Measurements from ENCODE around the gene CIC.
"Not testable (repeated sequence)": the region's sequence is repeated elsewhere in the genome, so short reads cannot be mapped to it uniquely, and the experiment has no call there.

The CIC gene

GRCh38 chr19:42315024-42315423, 46.0 kb downstream of the CIC start:
- no peak for DNase-seq

DNA sequence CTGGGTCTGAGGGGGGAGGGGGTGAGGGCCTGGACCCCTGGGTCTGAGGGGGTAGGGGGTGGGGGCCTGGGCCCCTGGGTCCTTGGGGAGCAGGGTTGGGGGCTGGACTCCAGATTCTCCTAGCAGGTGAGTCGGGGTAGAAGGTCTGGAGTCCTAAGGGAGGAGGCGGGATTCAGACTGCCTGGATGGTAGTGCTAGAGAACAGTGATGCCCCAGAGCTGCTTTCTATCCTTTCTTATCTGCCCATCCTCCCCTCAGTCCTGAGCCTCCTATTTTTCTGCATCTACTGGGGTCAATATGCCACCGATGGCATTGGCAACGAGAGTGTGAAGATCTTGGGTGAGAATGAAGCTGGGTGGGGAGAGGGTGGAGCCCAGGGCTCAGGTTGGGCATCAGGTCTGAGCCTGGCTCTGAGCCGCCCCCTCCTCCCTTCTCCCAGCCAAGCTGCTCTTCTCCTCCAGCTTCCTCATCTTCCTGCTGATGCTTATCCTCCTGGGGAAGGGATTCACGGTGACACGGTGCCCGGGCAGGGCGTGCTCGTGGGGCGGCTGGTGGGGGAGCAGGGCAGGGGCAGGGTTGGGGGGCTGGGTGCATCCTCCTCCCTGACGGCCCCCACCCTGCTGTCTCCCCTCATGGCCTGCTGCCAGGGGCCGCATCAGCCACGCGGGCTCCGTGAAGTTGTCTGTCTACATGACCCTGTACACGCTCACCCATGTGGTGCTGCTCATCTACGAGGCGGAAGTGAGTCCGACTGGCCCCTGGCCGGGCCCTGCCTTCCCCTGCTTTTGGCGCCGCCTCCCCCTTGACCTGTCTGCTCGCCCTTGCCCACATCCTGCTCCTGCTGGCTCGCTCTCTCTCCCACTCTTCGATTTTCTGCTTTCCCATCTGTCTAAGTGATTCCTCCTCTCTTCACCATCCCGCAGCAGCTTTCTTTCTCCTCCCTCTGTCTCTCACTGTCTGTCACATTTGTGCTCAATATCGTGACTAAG, 47.5 kb downstream of the CIC start:
- DNase-seq = no peak

DNA sequence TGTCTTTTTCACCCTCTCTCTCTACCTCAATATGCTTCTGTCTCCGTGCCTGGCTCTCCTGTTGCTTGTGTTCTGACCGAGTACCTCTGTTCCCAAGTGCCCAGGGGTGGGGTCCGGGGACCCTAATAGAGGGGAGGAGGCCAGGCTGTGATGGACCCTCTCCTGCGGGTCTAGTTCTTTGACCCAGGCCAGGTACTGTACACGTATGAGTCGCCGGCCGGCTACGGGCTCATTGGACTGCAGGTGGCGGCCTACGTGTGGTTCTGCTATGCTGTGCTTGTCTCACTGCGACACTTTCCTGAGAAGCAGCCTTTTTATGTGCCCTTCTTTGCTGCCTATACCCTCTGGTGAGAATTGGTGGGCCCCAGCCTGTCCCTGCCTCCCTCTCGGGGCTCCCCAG, 48.5 kb downstream of the CIC start:
- DNase-seq = no peak

GRCh38 chr19:42322305-42322704, 53.3 kb downstream of the CIC start:
- DNase-seq = no peak

DNA sequence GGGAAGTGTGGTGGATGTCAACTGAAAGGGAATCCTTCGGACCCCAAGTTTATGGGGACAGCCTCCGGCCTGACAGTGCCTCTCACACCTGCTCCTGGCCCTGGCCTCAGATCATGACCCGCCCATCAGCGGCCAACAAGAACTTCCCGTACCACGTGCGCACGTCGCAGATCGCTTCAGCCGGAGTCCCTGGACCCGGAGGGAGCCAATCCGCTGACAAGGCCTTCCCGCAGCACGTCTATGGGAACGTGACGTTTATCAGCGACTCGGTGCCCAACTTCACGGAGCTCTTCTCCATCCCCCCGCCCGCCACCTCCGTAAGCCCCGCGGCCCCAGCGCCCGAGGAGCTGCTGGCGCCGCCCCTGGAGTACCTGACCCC, 54.4 kb downstream of the CIC start:
- no peak for DNase-seq

- DNase-seq = no peak
Observed at GRCh38 chr19:42323852-42324654, 55.0 kb downstream of the CIC start.

GRCh38 chr19:42324655-42325307, 55.7 kb downstream of the CIC start:
- DNase-seq = no peak

GRCh38 chr19:42325308-42325895, 56.4 kb downstream of the CIC start, which contains the start of gene MEGF8:
Gene MEGF8, plus strand, starts transcription at chr19:42325635. Its CDS starts 609 bp downstream, at chr19:42326244.
- DNase-seq = peak; percentile 99

GRCh38 chr19:42325896-42326771, 57.1 kb downstream of the CIC start:
- DNase-seq = no peak

DNA sequence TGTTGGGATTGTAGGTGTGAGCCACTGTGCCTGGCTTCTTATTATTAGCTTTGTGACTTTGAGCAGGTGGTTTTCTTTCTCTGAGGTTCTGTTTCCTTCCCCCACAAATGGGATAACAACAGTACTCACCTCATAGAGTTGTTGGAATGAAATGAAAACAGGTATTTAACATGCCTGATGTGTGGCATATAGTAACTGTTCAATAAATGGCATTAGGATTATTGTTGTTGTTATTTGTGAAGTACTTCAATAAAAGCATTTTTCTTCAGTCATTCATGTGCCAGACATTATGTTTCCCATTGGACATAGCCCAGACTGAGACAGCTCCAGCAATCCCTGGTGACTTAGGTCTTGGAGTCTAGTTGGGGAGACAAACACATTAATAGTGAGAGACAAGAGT, 57.9 kb downstream of the CIC start:
- no peak for DNase-seq

DNA sequence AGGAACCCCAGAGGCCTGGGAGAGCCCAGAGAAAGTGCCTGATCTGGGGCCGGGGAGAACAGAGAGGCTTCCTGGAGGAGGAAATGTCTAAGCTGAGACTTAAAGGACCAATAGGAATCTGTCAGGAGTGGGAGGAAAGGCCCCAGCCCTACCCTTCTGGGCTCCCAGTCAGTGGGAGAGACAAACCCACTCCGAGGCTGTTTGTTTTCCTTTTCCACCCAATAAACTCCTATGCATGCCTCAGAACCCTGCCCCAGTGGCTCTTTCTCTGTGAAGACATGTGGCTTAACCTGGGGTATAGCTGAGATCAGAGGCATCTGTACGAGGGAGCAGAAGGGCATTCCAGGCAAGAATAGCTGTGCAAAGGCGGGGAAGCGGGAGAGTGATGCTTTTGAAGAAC, 58.3 kb downstream of the CIC start:
- no peak for DNase-seq

DNA sequence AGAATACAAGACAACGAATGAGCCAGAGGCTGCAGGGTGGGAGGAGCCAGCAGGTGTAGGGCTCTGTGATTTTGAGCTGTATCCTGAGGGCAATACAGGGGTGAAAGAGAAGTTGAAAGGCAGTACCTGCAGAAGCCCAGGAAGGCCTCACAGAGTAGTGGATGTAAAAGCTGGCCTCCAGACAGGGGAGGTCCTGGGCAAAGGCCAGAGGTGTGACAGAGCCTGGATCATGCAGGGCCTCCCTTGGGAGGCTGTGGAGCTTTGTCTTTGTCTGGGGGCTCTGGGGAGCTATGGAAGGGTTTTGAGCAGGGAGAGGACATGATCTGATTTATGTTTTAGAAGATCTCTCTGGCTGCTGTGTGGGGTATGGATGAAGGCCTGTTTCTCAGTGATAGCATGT, 59.1 kb downstream of the CIC start:
- no peak for DNase-seq

GRCh38 chr19:42328854-42329253, 59.8 kb downstream of the CIC start:
- DNase-seq = no peak

DNA sequence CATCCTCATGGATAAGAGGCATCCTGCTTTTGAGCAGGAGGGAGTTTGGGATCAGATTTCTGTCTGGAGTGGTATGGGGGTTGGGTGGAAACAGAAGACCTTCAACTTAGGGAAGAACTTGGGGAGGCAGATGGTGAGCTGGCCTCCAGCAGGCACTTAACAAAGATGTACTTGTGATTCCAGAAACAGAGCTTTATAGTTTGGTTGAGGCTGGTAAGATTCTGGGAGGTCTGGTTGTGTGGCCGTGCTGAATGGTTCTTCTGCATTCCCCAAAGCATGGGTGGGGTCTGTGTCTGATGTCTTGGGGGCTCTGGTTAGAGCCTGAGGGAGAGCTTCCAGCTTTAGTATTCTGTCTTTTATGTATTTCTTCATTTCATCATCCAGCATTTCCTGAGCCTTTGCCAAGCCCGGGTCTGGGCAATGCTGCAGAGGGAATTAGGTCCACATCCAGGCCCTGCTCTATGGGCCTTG, 61.2 kb downstream of the CIC start:
- DNase-seq = no peak

- not testable (repeated sequence) for DNase-seq
Observed at GRCh38 chr19:42331333-42331732, 62.3 kb downstream of the CIC start.

GRCh38 chr19:42332059-42332458, 63.0 kb downstream of the CIC start:
- DNase-seq = no peak

DNA sequence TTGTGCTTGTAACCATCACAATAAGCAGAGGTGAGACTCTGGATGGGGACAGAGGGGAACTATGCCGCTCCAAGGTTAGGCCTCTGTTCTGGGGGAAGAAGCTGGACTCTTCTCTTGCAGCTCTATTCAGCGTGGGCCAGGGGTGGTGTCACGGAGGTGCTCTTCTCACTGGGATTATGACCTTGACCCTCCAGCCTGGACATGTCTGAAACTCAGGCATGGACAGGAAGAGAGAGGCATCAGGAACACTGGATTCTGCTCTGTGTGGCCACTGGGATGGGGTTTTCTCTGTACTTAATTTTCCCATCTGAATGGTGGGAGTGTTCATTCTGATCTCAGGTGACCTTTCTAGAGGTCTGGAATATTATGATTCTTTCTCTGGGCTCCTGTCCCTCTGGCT, 64.0 kb downstream of the CIC start:
- DNase-seq = no peak

- no peak for DNase-seq
Observed at GRCh38 chr19:42333975-42334696, 65.1 kb downstream of the CIC start.

DNA sequence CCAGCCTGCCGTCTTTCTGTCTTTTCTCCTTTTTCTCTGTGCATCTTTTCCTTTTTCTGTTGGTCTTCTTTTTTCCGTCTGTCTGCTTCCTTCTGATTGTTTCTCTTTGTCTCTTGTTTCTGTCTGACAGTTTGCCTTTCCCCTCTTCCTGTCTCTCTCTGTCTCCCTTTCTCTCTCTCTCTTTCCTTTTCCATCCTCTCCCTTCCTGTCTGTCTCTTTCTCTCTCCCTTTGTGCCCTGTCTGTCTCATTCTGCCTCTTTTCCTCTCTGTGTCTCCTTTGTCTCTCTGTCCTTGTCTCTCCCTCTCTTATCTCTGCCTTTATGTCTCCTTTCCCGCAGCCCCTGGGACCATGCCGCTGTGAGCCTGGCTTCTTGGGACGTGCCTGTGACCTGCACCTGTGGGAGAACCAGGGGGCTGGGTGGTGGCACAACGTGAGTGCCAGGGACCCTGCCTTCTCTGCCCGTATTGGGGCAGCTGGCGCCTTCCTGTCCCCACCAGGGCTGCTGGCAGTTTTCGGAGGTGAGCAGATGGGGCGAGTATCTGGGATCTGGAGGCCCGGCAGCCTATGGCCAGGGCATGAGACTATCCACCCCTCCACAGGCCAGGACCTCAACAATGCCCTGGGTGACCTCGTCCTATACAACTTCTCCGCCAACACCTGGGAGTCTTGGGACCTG, 65.8 kb downstream of the CIC start:
- DNase-seq = no peak

- no peak for DNase-seq
Observed at GRCh38 chr19:42335374-42335936, 66.4 kb downstream of the CIC start.

All from COR-L47 (cell line).